NT2/D1 (cell line): Measurements from ENCODE around the gene BCL11B.

ENCODE experiments used
- SUZ12 ChIP-seq: IDR thresholded peaks from 2 replicates; pipeline ENCODE4 v1.6.1; 2011; ENCODE audit not compliant: insufficient read length, insufficient read depth; ENCODE audit errors: extremely low read depth
- YY1 ChIP-seq: IDR thresholded peaks from 2 replicates; pipeline ENCODE4 v1.6.1; 2011; ENCODE audit not compliant: insufficient read length, insufficient read depth
- ZNF274 ChIP-seq: IDR thresholded peaks from 2 replicates; pipeline ENCODE4 v1.6.1; 2011; ENCODE audit warnings: mild to moderate bottlenecking, low read depth, low read length

GRCh38 chr14:99271951-99272631, at the start of gene BCL11B:
- TF ChIP-seq ZNF274 (no peak), YY1 (no peak), SUZ12 (no peak)
